MM.1S (cell line): ENCODE results near the gene TAB2.

Experiments
- DNase-seq: peaks from one replicate; pipeline ENCODE4 v3.0.0-alpha.2; 2015
- H2AFZ ChIP-seq: fragments of 300-600 bp; sonication (generic); 2 replicates; pipeline ENCODE4 v1.6.0; 2016; ENCODE audit warnings: antibody characterized with exemption, low read length
- H3F3A ChIP-seq: fragments of 300-600 bp; sonication (generic); 2 replicates; pipeline ENCODE4 v1.6.1; 2016; ENCODE audit warnings: mild to moderate bottlenecking, antibody characterized with exemption, low read length, moderate library complexity, mixed read lengths; ENCODE audit not compliant: insufficient read depth
- H3K27ac ChIP-seq: fragments of 300-600 bp; sonication (generic); 2 replicates; pipeline ENCODE4 v1.5.1; 2016; ENCODE audit warnings: mild to moderate bottlenecking, low read length
- H3K27me3 ChIP-seq: fragments of 300-600 bp; sonication (generic); replicated peaks from 2 replicates; pipeline ENCODE4 v1.6.0; 2016; ENCODE audit warnings: low read length; ENCODE audit not compliant: insufficient read depth
- H3K36me3 ChIP-seq: fragments of 300-600 bp; sonication (generic); replicated peaks from 2 replicates; pipeline ENCODE4 v1.6.1; 2016; ENCODE audit warnings: mild to moderate bottlenecking, low read length, mixed read lengths; ENCODE audit not compliant: insufficient read depth
- H3K4me1 ChIP-seq: fragments of 300-600 bp; sonication (generic); 2 replicates; pipeline ENCODE4 v1.6.1; 2016; ENCODE audit warnings: low read length, mixed read lengths
- H3K4me2 ChIP-seq: fragments of 300-600 bp; sonication (generic); 2 replicates; pipeline ENCODE4 v1.6.0; 2016; ENCODE audit warnings: low read depth, low read length
- H3K4me3 ChIP-seq: fragments of 300-600 bp; sonication (generic); 2 replicates; pipeline ENCODE4 v1.5.1; 2016; ENCODE audit warnings: low read length, mixed read lengths
- H3K79me2 ChIP-seq: fragments of 300-600 bp; sonication (generic); 2 replicates; pipeline ENCODE4 v1.6.1; 2016; ENCODE audit warnings: mixed run types, low read length, mixed read lengths
- H3K9ac ChIP-seq: fragments of 300-600 bp; sonication (generic); 2 replicates; pipeline ENCODE4 v1.6.1; 2016; ENCODE audit warnings: low read length, mixed read lengths
- H3K9me2 ChIP-seq: fragments of 300-600 bp; sonication (generic); replicated peaks from 2 replicates; pipeline ENCODE4 v1.6.1; 2016; ENCODE audit warnings: mild to moderate bottlenecking, low read length, mixed read lengths; ENCODE audit not compliant: insufficient read depth
- H3K9me3 ChIP-seq: fragments of 300-600 bp; sonication (generic); replicated peaks from 2 replicates; pipeline ENCODE4 v1.6.1; 2016; ENCODE audit warnings: mild to moderate bottlenecking, low read length, mixed read lengths; ENCODE audit not compliant: insufficient read depth
- H4K20me1 ChIP-seq: fragments of 300-600 bp; sonication (generic); 2 replicates; pipeline ENCODE4 v1.6.1; 2016; ENCODE audit warnings: mild to moderate bottlenecking, low read length, moderate library complexity, mixed read lengths; ENCODE audit not compliant: insufficient read depth
- EZH2 ChIP-seq: fragments of 300-600 bp; sonication (generic); optimal IDR thresholded peaks from 2 replicates; pipeline ENCODE3; 2017; ENCODE audit warnings: low read depth, mild to moderate bottlenecking, antibody characterized with exemption, low read length, mixed read lengths
- EZH2phosphoT487 ChIP-seq: fragments of 300-600 bp; sonication (generic); IDR thresholded peaks from 2 replicates; pipeline ENCODE4 v1.6.1; 2018; ENCODE audit warnings: antibody characterized with exemption, low read length
- TF ChIP-seq, protein P1 (sequence below): fragments of 300-600 bp; sonication (generic); IDR thresholded peaks from 2 replicates; pipeline ENCODE4 v1.5.1; 2016; ENCODE audit warnings: antibody characterized with exemption, low read length, mixed read lengths

TAB2 gene

DNA sequence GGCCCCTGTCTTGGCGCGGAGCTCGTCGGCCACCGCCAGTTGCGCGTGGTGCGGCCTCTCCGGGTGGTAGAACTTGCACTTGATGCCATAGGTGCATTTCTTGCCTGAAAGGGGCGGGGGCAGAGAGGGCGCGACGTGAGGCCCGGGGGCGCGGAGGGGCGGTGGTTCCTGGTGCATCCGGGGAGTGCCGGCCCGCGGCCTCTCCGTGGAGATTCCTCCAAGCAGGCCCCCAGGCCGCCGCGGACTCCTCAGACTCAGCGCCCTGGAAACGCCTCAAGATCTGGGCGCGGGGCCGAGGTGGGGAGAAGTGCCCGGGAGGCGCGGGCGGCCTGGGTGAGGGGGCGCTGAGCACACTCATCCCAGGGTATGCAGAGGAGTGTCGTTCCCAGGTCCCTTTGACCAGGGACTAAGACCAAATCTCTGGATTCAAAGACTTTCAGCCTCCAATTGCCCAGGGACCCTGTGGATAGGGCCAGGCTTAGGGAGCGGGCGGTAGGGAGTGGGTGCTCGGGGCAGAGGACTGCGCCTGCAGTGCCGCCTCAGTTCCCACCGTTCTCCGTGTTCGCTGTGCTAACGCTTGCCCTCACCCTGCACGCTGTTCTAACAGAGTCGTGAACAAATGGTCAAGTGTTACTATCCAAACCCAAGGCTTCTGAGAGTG lies 134.0 kb downstream of the TAB2 start:
- no peak for TF ChIP-seq EZH2
- no peak for TF ChIP-seq EZH2phosphoT487
- TF ChIP-seq, protein P1, sequence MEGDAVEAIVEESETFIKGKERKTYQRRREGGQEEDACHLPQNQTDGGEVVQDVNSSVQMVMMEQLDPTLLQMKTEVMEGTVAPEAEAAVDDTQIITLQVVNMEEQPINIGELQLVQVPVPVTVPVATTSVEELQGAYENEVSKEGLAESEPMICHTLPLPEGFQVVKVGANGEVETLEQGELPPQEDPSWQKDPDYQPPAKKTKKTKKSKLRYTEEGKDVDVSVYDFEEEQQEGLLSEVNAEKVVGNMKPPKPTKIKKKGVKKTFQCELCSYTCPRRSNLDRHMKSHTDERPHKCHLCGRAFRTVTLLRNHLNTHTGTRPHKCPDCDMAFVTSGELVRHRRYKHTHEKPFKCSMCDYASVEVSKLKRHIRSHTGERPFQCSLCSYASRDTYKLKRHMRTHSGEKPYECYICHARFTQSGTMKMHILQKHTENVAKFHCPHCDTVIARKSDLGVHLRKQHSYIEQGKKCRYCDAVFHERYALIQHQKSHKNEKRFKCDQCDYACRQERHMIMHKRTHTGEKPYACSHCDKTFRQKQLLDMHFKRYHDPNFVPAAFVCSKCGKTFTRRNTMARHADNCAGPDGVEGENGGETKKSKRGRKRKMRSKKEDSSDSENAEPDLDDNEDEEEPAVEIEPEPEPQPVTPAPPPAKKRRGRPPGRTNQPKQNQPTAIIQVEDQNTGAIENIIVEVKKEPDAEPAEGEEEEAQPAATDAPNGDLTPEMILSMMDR = no peak
- Histone ChIP-seq H3K79me2 (no peaks in the 10 kb centered on the region), H3K4me2 (no peak overlapping the region), H3F3A (no peaks in the 10 kb centered on the region), H2AFZ (no peak overlapping the region), H3K9ac (no peak overlapping the region), H3K27ac (no peak overlapping the region), H3K4me1 (no peaks in the 10 kb centered on the region), H3K27me3 (no peaks in the 10 kb centered on the region), H3K36me3 (no peaks in the 10 kb centered on the region), H3K9me3 (no peaks in the 10 kb centered on the region), H3K9me2 (no peaks in the 10 kb centered on the region), H4K20me1 (no peaks in the 10 kb centered on the region), H3K4me3 (no peak overlapping the region)
- no peak for DNase-seq

GRCh38 chr6:149452037-149452939 lies 134.8 kb downstream of the TAB2 start:
- no peak for DNase-seq
- H3K4me3 ChIP-seq = no peak overlapping the region
- H3K79me2 ChIP-seq = no peaks in the 10 kb centered on the region
- no peaks in the 10 kb centered on the region for H4K20me1 ChIP-seq
- H3K4me2 ChIP-seq = no peak overlapping the region
- no peak overlapping the region for H3K27ac ChIP-seq
- H3K9me2 ChIP-seq = no peaks in the 10 kb centered on the region
- no peaks in the 10 kb centered on the region for H3K27me3 ChIP-seq
- H3K9me3 ChIP-seq = no peaks in the 10 kb centered on the region
- H3K36me3 ChIP-seq = no peaks in the 10 kb centered on the region
- no peaks in the 10 kb centered on the region for H3K4me1 ChIP-seq
- TF ChIP-seq, protein P1 = no peak
- no peak for TF ChIP-seq EZH2
- no peak for TF ChIP-seq EZH2phosphoT487
- H3F3A ChIP-seq = no peaks in the 10 kb centered on the region
- no peak overlapping the region for H2AFZ ChIP-seq
- H3K9ac ChIP-seq = no peak overlapping the region

DNA sequence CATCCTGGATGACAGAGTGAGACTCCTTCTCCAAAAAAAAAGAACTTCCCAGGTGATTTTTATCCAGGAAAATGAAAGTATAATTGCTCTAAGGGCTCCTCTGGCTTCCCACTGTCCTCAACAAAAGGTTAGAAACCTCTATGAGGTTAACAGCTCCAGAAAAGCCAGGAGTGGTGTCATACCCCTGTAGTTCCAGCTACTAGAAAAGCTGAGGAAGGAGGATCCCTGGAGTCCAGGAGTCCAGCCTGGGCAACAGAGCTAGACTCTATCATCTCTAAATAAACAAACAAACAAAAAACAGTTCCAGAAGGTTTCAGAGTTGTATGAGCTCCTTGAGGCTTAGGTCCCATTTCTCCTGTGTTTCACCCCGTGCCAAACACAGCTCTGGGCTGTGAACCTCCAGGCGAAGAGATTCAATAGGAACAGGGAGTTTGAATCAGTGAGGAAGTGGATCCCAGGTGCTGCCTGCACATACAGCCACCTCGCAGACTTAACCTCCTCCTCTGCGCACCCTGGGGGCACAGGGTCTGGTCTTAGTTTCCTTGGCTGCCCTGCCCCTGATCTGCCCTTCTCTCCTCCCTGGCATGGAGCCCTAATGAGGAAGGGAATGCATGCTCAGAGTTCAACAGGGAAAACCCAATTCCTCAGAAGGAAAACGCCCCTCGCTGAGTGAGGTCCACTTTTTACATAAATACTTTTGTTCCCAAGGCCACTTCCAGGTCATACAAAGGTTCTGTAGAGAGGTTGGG lies 136.3 kb downstream of the TAB2 start:
- Histone ChIP-seq H3K36me3 (no peaks in the 10 kb centered on the region), H3K9ac (no peak overlapping the region), H3F3A (no peaks in the 10 kb centered on the region), H3K4me2 (no peak overlapping the region), H3K4me1 (no peaks in the 10 kb centered on the region), H4K20me1 (no peaks in the 10 kb centered on the region), H3K9me2 (no peaks in the 10 kb centered on the region), H3K27me3 (no peaks in the 10 kb centered on the region), H3K27ac (no peak overlapping the region), H3K79me2 (no peaks in the 10 kb centered on the region), H3K4me3 (no peak overlapping the region), H3K9me3 (no peaks in the 10 kb centered on the region), H2AFZ (no peak overlapping the region)
- DNase-seq = no peak
- TF ChIP-seq EZH2 = no peak
- TF ChIP-seq, protein P1 = no peak
- TF ChIP-seq EZH2phosphoT487 = no peak
